ENCODE results near the gene KIAA1549. TPM values are rescaled to one million over a fixed set of nuclear protein-coding genes. Genes with fewer than 3 reads are reported as not detected.

Gene KIAA1549
- total and polyA plus RNA-seq, 2 of the 8 experiments (the other 6 are each of a cell fraction or from before 2014, with no cell fraction given), result 6.5 to 17.3 TPM

DNA sequence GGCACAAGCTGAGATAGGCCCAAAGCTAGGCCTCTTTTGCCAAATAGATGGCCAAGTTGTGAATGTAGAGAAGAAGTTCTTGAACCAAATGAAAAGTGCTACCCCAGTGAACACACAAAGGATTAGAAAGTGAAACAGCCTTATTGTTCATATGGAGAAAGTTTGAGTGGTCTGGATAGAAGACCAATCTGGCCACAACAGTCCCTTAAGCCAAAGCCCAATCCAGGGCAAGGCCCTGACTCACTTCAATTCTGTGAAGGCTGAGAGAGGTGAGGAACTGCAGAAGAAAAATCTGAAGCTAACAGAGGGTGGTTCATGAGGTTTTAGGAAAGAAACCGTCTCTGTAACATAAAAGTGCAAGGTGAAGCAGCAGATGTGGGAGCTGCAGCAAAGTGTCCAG lies 164.5 kb downstream of the KIAA1549 start (continued):
- TF ChIP-seq, protein P1, sequence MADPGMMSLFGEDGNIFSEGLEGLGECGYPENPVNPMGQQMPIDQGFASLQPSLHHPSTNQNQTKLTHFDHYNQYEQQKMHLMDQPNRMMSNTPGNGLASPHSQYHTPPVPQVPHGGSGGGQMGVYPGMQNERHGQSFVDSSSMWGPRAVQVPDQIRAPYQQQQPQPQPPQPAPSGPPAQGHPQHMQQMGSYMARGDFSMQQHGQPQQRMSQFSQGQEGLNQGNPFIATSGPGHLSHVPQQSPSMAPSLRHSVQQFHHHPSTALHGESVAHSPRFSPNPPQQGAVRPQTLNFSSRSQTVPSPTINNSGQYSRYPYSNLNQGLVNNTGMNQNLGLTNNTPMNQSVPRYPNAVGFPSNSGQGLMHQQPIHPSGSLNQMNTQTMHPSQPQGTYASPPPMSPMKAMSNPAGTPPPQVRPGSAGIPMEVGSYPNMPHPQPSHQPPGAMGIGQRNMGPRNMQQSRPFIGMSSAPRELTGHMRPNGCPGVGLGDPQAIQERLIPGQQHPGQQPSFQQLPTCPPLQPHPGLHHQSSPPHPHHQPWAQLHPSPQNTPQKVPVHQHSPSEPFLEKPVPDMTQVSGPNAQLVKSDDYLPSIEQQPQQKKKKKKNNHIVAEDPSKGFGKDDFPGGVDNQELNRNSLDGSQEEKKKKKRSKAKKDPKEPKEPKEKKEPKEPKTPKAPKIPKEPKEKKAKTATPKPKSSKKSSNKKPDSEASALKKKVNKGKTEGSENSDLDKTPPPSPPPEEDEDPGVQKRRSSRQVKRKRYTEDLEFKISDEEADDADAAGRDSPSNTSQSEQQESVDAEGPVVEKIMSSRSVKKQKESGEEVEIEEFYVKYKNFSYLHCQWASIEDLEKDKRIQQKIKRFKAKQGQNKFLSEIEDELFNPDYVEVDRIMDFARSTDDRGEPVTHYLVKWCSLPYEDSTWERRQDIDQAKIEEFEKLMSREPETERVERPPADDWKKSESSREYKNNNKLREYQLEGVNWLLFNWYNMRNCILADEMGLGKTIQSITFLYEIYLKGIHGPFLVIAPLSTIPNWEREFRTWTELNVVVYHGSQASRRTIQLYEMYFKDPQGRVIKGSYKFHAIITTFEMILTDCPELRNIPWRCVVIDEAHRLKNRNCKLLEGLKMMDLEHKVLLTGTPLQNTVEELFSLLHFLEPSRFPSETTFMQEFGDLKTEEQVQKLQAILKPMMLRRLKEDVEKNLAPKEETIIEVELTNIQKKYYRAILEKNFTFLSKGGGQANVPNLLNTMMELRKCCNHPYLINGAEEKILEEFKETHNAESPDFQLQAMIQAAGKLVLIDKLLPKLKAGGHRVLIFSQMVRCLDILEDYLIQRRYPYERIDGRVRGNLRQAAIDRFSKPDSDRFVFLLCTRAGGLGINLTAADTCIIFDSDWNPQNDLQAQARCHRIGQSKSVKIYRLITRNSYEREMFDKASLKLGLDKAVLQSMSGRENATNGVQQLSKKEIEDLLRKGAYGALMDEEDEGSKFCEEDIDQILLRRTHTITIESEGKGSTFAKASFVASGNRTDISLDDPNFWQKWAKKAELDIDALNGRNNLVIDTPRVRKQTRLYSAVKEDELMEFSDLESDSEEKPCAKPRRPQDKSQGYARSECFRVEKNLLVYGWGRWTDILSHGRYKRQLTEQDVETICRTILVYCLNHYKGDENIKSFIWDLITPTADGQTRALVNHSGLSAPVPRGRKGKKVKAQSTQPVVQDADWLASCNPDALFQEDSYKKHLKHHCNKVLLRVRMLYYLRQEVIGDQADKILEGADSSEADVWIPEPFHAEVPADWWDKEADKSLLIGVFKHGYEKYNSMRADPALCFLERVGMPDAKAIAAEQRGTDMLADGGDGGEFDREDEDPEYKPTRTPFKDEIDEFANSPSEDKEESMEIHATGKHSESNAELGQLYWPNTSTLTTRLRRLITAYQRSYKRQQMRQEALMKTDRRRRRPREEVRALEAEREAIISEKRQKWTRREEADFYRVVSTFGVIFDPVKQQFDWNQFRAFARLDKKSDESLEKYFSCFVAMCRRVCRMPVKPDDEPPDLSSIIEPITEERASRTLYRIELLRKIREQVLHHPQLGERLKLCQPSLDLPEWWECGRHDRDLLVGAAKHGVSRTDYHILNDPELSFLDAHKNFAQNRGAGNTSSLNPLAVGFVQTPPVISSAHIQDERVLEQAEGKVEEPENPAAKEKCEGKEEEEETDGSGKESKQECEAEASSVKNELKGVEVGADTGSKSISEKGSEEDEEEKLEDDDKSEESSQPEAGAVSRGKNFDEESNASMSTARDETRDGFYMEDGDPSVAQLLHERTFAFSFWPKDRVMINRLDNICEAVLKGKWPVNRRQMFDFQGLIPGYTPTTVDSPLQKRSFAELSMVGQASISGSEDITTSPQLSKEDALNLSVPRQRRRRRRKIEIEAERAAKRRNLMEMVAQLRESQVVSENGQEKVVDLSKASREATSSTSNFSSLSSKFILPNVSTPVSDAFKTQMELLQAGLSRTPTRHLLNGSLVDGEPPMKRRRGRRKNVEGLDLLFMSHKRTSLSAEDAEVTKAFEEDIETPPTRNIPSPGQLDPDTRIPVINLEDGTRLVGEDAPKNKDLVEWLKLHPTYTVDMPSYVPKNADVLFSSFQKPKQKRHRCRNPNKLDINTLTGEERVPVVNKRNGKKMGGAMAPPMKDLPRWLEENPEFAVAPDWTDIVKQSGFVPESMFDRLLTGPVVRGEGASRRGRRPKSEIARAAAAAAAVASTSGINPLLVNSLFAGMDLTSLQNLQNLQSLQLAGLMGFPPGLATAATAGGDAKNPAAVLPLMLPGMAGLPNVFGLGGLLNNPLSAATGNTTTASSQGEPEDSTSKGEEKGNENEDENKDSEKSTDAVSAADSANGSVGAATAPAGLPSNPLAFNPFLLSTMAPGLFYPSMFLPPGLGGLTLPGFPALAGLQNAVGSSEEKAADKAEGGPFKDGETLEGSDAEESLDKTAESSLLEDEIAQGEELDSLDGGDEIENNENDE (IDR thresholded peaks at IDR 0.05; ENCODE audit: insufficient replicate concordance, low read length), result no peak
- TF ChIP-seq POLR2A (IDR thresholded peaks at IDR 0.05; ENCODE audit: control extremely low read depth in 1 of 2, low read depth in 2 of 2, low read length in 2 of 2) (no peak), SP4 (IDR thresholded peaks at IDR 0.05; ENCODE audit: low read length) (no peak), CBX5 (IDR thresholded peaks at IDR 0.05; ENCODE audit: low read depth, low read length) (no peak), YY1 (IDR thresholded peaks at IDR 0.05; ENCODE audit: low read depth, low read length) (no peak), GABPA (IDR thresholded peaks at IDR 0.05; ENCODE audit: borderline replicate concordance, insufficient read depth, low read length) (no peak), RBBP5 (IDR thresholded peaks at IDR 0.05; ENCODE audit: borderline replicate concordance, low read depth, low read length) (no peak)
- TF ChIP-seq, protein P2, sequence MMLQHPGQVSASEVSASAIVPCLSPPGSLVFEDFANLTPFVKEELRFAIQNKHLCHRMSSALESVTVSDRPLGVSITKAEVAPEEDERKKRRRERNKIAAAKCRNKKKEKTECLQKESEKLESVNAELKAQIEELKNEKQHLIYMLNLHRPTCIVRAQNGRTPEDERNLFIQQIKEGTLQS (IDR thresholded peaks at IDR 0.05; ENCODE audit: insufficient read depth, low read depth, low read length), result no peak

All from H1 (cell line).